NT2/D1 (cell line): ENCODE measurements around the gene MTRFR.

Experiments used
- SUZ12 ChIP-seq: IDR thresholded peaks from 2 replicates; pipeline ENCODE4 v1.6.1; 2011; ENCODE audit not compliant: insufficient read length, insufficient read depth; ENCODE audit errors: extremely low read depth
- YY1 ChIP-seq: IDR thresholded peaks from 2 replicates; pipeline ENCODE4 v1.6.1; 2011; ENCODE audit not compliant: insufficient read length, insufficient read depth
- ZNF274 ChIP-seq: IDR thresholded peaks from 2 replicates; pipeline ENCODE4 v1.6.1; 2011; ENCODE audit warnings: mild to moderate bottlenecking, low read depth, low read length

- TF ChIP-seq YY1 (no peak), ZNF274 (no peak), SUZ12 (no peak)
These were observed 34.2 kb downstream of the MTRFR start for GRCh38 chr12:123267335-123267920.
